GM21528 (cell line): Measurements from ENCODE around the gene TMEM117.
A peak's percentile ranks its signal among the peaks of the same experiment; 100 is the strongest.

ENCODE experiments used
- ATAC-seq: cut with Tn5 transposase; IDR thresholded peaks from one replicate; pipeline ENCODE4 v1.9.1; 2021; ENCODE audit warnings: mild to moderate bottlenecking, moderate library complexity; ENCODE audit not compliant: unreplicated experiment, low FRiP score

Gene TMEM117

DNA sequence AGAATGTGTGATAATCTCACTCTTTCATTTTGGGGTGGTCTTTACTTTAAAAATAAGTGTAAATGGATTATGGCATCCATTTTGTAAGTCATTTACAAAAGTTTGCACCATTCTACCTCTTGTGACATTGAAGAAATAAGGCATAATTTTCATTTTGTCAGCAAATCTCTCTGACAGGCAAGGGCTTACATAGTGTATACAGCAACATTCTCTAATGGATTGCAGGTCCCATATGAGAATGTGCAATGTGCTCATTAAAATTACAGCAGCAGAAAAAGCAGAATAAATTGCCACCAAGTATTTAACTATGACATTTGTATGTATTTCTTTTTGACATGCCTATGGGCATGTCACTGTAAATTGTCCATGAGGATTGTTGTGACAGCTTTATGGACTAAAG is 223.6 kb downstream of the TMEM117 start:
- no peak for ATAC-seq

DNA sequence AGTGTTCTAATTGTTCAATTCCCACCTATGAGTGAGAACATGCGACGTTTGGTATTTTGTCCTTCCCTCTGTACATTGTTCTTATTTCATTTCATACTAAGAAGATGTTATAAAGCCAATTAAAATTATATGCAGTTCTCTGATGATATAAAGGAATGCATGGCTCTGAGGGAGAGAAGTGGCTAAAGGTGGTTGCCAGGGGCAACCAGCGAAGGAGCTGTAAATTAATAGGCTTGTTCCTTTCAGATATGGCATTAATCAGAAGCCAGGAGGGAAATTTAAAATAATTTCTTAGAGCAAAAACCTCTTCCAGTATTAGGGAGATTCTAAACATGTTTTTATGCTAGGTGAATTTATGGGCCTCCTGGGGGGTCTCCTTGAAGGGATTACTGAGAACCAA is 227.8 kb downstream of the TMEM117 start:
- ATAC-seq, result no peak

DNA sequence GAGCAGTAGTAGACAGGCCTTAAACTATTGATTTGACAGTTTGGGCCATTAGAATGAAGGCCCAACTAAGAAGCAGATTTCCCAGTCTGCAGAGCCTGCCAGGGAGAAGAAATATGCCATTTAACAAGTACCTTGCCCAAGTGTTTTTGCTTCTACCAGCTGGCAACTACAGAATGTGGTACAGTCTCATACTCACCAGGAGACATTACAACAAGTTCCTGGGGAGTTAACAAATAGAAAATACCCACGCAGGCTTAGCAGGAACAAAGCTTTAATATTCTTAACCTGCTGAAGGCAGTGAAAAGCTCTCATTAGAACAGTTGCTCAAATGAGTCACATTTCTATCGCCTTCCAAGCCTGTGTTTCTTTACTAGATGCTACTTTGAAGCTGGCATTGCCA is 241.0 kb downstream of the TMEM117 start:
- no peak for ATAC-seq

DNA sequence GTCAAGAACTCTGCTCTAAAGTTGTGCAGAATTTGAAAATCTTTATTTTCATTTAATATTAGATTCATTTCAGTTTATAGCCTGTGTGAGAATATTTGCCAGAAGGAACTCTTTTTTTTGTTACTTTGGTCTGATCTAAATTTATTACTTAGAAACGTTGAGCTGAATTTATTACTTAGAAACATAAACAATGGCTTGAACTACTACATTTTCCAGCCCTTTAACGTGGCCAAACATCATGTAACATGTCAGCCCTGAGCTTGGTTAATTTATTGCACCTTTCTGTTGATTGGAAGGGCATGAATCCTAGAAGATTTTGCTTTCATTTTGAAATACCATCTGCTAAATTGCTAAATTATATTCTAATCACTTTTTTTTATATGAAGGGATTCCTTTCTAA is 241.4 kb downstream of the TMEM117 start:
- ATAC-seq, result no peak

DNA sequence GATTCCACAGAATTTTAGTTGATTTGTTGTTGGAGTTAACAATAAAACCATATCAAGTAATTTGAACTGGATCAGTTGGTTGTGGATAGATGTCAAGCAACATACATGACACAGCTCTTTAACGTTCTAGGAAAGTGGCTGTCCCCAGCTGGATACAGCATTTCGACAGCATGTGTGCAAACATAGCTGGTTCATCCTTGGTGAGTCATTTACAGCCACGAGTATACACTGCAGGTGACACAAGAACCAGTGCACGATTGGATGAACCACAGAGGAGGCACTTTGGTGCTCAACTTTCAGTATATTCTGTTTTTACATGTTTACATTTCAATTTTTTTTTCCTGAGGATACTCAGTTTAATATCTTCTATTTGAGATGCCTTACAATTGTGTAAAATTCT is 242.4 kb downstream of the TMEM117 start:
- ATAC-seq, result no peak

DNA sequence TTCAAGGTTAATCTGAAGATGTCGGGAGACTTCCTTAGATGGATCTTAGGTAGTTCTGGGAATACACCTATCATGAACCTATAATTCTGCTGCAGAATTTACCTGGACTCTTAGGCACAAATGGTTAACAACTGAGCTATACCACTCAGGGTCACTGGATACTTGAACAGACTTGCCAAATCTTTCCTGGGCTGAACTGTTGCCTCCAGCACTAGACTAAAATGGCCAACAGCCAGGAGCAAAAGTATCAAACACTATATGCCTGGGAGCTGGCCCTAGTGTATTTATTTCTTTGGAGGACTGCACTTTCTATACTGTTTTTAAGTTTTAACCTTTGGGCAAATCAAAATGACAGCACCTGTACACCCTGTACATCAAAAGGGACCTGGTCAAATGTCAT is 252.8 kb downstream of the TMEM117 start:
- ATAC-seq, result no peak

DNA sequence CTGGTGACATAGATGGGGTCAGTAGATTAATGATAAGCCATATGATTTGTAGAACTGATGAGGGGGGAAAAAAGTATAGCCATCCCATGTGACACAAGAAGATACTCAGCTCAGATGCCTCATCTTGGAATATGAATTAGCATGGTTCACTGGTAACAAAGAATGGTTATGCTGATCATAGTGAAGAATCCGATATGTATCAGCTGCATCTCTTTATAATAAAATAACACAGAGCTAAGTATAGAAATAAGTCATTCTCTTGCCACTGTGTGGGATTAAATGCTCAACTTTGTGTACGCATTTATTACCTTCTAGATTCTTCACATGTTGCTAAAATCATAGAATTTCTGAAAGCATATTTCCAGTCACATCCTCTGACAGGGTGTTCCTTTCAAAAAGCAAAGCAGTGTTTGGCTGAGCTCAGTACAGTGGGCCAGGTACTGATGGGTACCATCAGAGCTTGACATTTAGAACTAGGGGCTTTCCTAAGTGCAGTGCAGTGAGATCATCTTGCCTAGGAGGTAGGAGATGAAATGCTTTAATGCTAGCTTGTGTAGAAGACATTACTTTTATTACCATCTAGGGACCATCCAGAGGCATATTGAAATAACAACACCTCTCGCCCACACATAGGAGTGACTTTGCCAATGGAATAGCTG is 256.2 kb downstream of the TMEM117 start:
- ATAC-seq, result no peak

DNA sequence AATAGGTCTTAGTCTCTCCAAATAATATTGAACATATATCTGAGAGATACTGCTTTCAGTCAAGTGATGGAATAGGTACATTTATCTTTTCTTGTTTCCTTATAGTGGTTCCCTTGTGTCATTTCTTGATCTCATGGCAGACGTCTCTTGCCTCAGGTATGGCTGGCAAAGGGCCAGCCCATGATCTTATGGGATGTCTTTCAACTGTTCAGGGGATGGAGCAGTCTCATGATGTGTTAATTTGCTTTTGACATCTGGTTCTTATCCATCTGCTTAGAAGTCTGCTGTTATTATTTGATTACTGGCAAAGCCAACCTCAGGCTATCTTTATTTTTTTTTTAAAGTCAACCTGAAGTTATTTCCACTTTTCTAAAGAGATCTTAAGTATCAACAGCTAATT is 262.9 kb downstream of the TMEM117 start:
- no peak for ATAC-seq

DNA sequence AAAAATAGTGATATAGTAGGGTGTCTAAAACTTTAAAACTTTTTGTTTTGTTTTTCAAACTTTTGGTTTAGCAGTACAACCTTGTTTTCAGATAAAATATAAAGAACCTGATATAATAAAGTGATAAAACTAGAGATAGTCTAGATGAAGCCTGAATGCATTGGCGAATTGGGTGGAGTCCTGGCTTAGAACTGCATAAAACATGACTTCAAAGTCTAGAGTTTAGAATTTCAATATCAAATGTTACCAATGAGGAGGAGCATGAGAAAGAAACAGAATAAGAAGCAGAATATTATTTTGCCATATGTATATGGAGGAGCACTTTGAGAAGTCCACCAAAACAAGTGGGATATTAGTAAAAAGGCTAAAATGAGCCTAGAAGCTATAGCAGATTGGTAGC is 263.6 kb downstream of the TMEM117 start:
- no peak for ATAC-seq

DNA sequence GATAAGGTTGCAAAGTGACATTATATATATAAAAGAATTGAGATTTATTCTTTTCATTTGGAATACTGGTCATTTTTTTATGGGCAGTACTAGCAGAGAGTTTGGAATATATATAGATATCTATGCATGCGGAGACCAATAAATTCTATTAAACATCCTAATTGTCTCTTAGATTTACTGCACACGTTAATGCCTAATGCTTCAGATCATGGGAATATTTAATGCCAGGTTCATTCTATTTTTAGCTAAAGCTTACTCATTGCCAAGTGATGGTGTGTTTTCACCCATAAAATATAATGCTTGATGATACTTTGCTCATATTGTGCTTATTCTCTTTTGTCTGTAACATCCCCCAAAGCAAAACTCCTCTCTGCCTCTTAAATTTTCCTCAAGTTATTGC is 264.4 kb downstream of the TMEM117 start:
- ATAC-seq, result no peak

DNA sequence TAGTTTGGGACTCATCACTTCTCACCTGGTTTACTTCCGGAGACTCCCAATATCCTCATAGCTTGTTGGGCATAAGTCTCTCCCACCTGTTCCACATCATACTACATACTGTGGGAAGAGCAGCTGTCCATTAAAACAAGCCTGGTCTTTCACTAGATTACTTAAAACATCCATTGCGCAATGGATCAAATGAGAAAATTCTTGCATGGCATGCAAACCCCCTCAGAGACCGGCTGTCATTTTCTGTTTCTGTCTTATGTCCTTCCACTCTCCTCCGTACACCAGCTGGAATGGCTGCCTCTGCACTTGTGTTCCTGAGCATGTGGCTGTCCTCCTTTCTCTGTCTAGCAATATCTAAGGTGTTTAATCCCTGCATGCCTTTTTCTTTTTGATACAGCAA is 265.6 kb downstream of the TMEM117 start:
- ATAC-seq, result no peak

DNA sequence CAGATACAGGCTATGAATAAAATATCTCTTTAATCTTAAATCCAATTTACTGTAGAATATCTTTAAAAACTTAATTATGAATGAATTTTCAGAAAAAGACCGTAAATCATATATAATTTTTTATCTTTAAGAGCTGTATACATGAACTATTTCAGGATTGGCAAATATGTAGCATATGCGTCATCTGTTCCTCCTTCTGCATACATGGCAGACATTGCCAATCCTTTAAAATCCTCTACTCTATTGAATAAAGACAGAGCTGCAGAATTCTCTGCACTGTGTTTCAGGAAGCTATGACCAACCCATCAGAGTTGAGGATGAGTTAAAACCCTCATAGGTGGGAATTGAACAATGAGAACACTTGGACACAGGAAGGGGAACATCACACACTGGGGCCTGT is 279.0 kb downstream of the TMEM117 start:
- ATAC-seq, result no peak

DNA sequence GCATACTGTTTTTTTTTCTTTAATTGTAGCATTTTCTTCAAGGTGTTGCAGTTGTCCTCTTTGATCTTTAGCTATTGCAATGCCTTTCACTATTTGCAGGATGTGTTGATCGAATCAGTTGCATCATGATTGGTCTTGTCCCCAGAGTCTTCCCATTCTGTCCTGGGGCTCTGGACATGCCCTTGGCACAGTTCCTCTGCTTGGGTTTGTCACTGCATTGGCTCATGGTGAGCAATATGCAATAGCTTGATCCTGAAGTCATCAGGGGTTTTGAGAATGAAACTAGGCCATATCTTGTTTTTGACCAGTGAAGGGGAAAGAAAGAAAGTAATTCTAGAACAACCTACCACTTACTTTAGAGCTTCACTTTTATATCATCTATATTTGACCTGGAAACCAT is 281.5 kb downstream of the TMEM117 start:
- ATAC-seq, result no peak

DNA sequence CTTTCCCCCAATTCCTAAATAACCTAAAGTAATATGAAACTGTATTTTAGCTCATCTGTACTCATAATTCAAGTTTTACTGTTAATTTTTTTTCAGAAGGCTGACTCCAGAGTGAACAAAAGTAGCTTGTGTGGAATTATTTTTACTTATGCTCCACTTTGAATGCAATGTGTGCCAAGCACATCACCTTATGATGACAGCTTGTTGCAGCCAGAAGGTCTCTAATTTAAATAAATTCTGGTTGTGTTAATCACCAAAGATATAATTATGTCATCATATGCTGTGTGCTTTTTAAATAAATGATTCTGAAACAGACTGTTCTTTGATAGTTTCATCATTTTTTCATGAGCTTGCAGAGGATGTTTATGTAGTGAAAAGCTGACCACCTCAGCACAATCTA is 283.1 kb downstream of the TMEM117 start:
- ATAC-seq, result no peak

DNA sequence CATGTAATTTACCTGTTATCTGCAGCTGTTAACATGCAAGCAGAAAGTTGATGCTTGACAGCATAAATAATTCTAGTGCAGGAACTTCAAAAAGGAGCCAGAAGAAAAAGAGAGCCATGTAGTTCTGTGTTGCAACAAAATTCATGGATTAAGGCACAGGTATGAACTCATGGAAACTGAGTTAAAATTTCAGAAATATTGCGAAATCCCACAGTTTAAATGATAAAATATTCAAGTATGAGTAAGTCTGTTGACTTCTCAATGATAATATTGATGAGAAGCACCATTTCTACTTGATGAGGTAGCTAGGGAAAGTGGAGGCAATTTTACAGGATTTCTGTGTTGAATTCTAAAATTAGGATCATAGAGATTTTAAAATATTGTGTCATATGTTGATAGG is 290.9 kb downstream of the TMEM117 start:
- ATAC-seq, result no peak

DNA sequence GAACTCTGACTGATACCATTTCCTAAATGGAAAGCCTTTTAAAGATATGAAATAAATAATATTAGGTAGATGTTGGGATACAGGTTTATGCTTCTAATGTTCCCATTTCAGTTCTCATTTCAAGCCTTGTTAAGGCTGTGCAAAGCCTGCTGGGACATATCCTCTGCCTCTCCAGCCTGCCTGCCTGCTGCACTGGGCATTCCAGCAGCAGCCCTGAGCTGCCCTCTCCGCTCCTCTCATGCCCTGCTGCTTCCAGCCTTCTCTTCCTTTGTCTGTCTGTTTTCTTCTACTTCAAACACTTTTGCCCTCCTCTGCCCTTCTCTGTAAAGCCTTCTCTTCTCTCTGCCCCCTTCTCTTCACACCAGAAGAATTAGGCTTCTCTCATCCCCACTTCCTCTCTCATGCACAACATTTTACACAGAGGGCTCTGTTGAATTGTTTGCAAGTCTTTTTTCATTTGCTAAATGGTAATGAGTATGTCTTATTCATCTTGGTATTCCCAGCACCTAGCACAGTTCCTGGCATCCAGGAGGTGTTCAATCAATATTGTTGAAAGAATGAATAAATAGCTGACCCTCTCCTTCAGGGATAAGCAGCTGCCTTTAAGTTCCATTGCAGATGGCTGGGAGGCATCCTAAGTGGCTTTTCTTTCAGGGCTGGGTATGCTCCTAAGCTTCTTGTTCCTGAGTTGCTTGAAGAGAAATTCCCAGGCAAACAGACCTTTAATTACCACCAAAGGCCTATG is 292.3 kb downstream of the TMEM117 start:
- no peak for ATAC-seq

DNA sequence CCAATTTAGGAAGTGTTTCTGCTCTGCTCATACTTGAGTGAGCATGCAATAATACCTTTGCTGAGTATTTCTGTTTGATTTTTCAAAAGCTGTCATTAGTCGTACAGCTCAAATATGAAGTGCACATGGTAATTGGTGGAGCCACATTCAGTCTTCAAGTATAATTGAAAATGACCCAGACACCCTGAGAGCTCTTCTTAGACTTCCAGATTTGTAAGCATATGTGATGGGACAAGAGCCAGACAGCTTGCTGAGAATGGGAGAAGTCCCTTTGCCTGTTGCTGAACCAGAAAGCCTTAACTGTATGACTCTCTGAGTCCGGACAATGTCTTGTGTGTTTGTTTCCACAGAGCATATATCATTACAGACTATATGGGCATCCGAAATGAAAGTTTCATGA is 307.3 kb downstream of the TMEM117 start:
- ATAC-seq, result no peak

DNA sequence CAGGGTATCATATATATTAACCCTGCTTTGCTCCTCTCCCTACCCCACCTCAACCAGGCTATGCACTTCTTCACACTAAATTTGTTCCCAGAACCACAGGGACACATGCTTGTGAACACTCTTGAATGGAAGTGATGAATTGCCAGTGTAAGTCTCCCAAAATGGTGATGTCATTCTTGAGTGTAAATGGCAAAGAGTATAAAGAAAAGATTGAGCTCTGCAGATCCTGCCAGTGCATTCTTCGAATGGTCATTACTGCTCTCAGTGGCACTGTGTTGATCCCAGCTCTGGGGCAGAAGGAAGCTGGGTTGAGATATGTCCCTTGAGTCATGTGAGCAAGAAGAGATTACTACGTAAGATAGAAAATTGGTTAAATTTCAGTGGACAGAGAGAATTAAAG is 313.1 kb downstream of the TMEM117 start:
- no peak for ATAC-seq

DNA sequence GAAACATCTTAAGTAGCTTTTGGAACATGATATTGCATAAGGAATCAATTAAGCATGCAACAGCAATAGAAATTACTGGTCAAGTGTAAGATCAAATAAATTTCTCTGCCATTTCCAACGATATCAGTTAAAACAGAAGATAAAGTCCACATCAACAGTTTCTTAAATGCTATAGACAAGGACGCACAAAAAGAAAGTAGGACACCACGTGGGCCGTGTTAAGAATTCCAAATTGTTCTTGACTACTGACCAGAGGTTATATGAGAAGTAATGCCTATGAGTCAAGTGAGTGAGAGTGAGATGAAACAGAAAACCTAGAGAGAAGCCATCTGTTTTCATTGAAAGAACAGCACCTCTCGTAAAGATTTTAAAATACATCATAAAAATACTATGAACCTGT is 318.2 kb downstream of the TMEM117 start:
- ATAC-seq, result no peak

DNA sequence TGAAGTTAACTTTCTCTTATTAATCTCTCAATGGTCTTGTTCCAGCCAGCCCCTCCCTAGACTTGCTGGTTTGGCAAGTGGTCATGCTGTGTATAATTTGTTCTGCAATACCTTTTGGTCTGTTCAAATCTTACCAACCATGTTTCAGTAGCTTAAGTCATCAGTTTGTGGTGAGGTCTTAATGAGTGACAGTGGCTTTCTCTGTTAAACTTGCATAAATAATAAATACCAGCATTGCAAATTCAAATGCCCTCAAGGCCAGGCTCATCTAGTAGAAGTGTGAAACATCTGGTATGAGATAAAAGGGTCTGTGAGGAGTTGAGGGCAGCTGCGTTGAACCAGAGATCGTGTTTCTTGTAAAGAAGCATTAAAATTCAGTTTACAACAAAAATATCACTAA is 319.5 kb downstream of the TMEM117 start:
- no peak for ATAC-seq

DNA sequence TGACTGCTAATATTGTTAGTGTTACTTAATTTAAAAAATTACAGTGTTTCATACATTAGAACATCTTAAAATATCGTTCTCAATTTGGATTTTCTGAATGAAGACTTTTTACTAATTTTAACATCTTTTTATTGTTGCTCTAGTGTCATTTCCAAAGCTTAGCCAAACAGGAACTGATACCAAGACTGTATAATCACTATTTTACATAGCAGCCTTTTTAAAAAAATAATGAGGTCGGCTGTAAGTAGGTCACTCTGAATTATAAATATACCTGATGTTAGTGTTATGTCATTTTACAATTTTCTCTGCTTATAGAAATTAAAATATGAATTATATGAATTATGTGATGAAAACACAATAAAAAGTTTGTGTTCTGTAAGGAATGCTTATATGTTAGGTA is 321.5 kb downstream of the TMEM117 start:
- ATAC-seq, result peak; percentile 75

DNA sequence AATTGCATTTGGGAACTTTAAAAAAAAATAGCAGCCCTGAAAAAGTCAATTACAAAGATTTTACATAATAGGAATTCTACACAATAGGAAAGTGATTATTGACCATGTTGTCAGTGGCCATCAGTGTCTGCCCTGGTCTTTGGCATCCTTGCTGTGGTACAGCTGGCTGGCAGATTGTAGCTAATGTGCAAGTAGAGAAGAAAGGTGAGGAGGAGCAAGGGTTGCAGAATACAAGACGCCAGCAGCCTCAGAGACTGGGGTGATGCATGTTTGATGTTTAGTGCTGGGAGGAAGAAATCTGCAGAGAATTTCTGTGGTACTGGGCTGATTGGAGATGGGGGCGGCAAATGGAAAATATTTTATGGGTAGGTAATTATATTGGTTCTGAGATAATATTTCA is 322.9 kb downstream of the TMEM117 start:
- ATAC-seq, result no peak
